Left lung (tissue), 10 donors: Measurements from ENCODE around the gene STOML1. TPM values are rescaled to one million over a fixed set of nuclear protein-coding genes. Genes with fewer than 3 reads are reported as not detected.

Experiments used
- ATAC-seq: fragments of 200-7000 bp; cut with Tn5 transposase; one replicate; pipeline ENCODE4 v1.9.1; 2020; ENCODE audit warnings: moderate library complexity
- DNase-seq, 4 donors: peaks; one replicate each; pipeline ENCODE4 v3.0.0-alpha.2; 2013 to 2020
- H3K27ac ChIP-seq, 2 donors: fragments of 200-600 bp; sonication (generic) in 1 of 2; one replicate each; pipeline versions ENCODE4 v1.5.0 to v1.8.0; 2020 to 2021
- H3K27me3 ChIP-seq, 2 donors: fragments of 200-600 bp; sonication (generic) in 1 of 2; one replicate each; pipeline versions ENCODE4 v1.5.0 to v1.8.0; 2020 to 2021
- H3K36me3 ChIP-seq, 2 donors: fragments of 200-600 bp; sonication (generic) in 1 of 2; one replicate each; pipeline versions ENCODE4 v1.5.0 to v1.8.0; 2020 to 2021
- H3K4me1 ChIP-seq, 2 donors: fragments of 200-600 bp; one replicate each; pipeline ENCODE4 v1.8.0; 2021
- H3K4me3 ChIP-seq, 2 donors: fragments of 200-600 bp; sonication (generic) in 1 of 2; one replicate each; pipeline versions ENCODE4 v1.5.0 to v1.8.0; 2020 to 2021; ENCODE audit warnings: mild to moderate bottlenecking in 1 of 2
- H3K9me3 ChIP-seq, 2 donors: fragments of 200-600 bp; sonication (generic) in 1 of 2; one replicate each; pipeline versions ENCODE4 v1.5.0 to v1.8.0; 2020 to 2021
- intact Hi-C, 2 donors: fragments of 100-400 bp; cut with DNase I; formaldehyde crosslinking; loops; one replicate each; pipeline versions ENCODE4 v1.11.2 to v1.14.2; 2022
- polyA plus RNA-seq, 6 donors: library from polyadenylated mRNA; unstranded; fragments of 120-200 nt; gene quantifications; one replicate each; pipeline ENCODE4 v1.2.1, GENCODE V29; 2013; ENCODE audit not compliant: insufficient read length in 6 of 6
- total RNA-seq, 2 donors: library from RNA; stranded (reverse); fragmentation: NEBNext Ultra II Directional; extraction: Animal tissue kit (Norgen Biotek cat#: 25700); gene quantifications; one replicate each; pipeline ENCODE4 v1.2.1, GENCODE V29; 2021
- TF ChIP-seq, protein P1 (sequence below), 2 donors: fragments of 200-600 bp; sonication (generic) in 1 of 2; IDR thresholded peaks; one replicate each; pipeline versions ENCODE4 v1.5.0 to v1.8.0; 2021; ENCODE audit warnings: antibody characterized with exemption in 2 of 2
- donor health status: DM: no; HTN: yes; CAD: no.
- donor health status: DM: no; HTN: no; CAD: no.

The STOML1 gene
- total and polyA plus RNA-seq, 8 donors, result 10.9 to 29.3 (median 13.7) TPM

DNA sequence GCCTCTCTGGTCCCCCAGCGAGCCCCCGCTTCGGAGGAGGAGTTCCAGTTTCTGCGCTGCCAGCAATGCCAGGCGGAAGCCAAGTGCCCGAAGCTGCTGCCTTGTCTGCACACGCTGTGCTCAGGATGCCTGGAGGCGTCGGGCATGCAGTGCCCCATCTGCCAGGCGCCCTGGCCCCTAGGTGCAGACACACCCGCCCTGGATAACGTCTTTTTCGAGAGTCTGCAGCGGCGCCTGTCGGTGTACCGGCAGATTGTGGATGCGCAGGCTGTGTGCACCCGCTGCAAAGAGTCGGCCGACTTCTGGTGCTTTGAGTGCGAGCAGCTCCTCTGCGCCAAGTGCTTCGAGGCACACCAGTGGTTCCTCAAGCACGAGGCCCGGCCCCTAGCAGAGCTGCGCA lies 5.9 kb upstream of the STOML1 start:
- DNase-seq, result no peak
- Histone ChIP-seq H3K4me3 (peak overlapping the region in 1 of 2 donors; percentile 94), H3K4me1 (peaks cover 13 to 78% of the 10 kb centered on the region in 2 donors), H3K36me3 (peaks cover 0 to 54% of the 10 kb centered on the region in 2 donors), H3K27me3 (no peaks in the 10 kb centered on the region), H3K9me3 (no peaks in the 10 kb centered on the region), H3K27ac (peak overlapping the region in 1 of 2 donors; percentile 93)
- TF ChIP-seq, protein P1, sequence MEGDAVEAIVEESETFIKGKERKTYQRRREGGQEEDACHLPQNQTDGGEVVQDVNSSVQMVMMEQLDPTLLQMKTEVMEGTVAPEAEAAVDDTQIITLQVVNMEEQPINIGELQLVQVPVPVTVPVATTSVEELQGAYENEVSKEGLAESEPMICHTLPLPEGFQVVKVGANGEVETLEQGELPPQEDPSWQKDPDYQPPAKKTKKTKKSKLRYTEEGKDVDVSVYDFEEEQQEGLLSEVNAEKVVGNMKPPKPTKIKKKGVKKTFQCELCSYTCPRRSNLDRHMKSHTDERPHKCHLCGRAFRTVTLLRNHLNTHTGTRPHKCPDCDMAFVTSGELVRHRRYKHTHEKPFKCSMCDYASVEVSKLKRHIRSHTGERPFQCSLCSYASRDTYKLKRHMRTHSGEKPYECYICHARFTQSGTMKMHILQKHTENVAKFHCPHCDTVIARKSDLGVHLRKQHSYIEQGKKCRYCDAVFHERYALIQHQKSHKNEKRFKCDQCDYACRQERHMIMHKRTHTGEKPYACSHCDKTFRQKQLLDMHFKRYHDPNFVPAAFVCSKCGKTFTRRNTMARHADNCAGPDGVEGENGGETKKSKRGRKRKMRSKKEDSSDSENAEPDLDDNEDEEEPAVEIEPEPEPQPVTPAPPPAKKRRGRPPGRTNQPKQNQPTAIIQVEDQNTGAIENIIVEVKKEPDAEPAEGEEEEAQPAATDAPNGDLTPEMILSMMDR (IDR thresholded peaks at IDR 0.05), result no peak
- intact Hi-C loops, result no loop called here
- no peak for ATAC-seq

DNA sequence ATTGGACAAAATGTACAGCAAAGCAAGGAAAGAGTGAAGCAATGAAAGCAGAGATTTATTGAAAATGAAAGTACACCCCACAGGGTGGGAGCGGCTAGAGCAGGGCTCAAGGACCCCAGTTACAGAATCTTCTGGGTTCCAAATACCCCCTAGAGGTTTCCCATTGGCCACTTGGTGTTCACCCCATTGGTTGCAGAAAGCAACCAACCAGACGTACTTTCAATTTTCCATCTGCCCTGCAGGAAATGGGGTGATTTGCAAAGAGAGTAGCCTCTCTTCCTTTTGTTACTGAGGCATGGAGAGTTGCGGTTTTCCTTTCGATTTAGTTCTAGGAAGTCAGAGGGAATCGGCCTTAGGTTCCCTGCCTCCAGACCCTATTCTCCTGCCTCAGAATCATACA lies 4.8 kb upstream of the STOML1 start:
- Histone ChIP-seq H3K9me3 (no peaks in the 10 kb centered on the region), H3K36me3 (peaks cover 0 to 43% of the 10 kb centered on the region in 2 donors), H3K27me3 (no peaks in the 10 kb centered on the region), H3K4me1 (peaks cover 13 to 82% of the 10 kb centered on the region in 2 donors), H3K4me3 (peak overlapping the region; percentile 87 to 94), H3K27ac (peak overlapping the region; percentile 91 to 93)
- DNase-seq (no peak), ATAC-seq (no peak)
- intact Hi-C loops, result no loop called here
- TF ChIP-seq, protein P1 (IDR thresholded peaks at IDR 0.05), result no peak

DNA sequence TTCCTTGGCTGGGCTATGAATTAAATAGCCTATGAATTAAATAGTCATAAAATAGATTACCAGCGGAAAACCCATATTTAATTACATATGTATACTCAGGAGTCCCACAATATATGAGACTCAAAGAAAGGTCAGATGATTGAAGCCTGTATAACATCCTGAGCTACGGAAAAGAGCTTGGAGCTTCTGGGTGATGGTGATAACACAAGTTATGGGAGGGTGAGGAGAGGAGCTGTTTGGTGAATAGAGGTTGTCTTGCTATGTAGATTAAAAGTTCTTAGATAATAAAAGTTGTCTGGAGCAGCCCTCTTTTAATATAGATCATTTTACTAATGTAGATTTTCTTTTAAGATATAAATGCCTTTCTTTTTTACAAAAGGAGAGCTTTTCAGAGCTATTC lies 4.2 kb upstream of the STOML1 start:
- Histone ChIP-seq H3K4me1 (peaks cover 13 to 84% of the 10 kb centered on the region in 2 donors), H3K27ac (peak overlapping the region; percentile 91 to 93), H3K36me3 (peaks cover 0 to 36% of the 10 kb centered on the region in 2 donors), H3K27me3 (no peaks in the 10 kb centered on the region), H3K9me3 (no peaks in the 10 kb centered on the region), H3K4me3 (peak overlapping the region; percentile 87 to 94)
- intact Hi-C loops, result no loop called here
- TF ChIP-seq, protein P1 (IDR thresholded peaks at IDR 0.05), result no peak
- DNase-seq, result no peak
- ATAC-seq, result no peak

DNA sequence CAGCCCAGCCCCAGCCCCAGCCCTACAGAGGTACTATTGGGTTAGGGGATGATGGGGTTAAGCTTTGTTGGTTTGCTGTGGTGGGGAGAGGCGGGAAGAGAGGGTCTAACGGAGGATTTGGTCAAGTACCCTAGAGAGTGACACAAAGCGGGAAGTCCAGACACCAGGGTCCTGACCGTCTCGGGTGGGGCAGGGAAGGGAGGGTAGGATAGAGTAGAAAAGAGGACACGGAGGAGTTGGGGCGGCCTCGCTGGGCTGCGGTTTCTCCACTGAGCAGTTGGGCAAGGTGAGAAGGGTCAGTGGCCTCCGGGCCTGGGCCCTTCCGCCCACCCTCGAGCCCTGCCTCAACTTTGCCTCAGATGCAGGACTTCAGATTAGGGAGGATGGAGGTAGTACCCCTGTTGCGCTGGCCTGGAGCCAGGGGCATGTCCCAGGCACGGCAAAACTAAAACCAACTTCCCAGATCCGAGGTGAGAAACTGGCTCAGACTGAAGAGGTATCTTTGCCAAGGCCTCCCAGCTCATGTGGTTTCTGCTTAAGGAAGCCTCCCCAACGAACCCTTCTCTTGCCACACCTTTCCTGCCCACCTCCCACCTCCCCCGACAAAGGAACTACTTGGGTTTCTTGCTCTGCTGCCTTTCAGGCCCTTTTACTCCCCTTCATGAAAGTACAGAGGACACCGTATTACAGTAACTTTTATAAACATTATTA lies 3.0 kb upstream of the STOML1 start:
- intact Hi-C loops, result no loop called here
- Histone ChIP-seq H3K4me1 (peaks cover 20 to 84% of the 10 kb centered on the region in 2 donors), H3K9me3 (no peaks in the 10 kb centered on the region), H3K4me3 (peak overlapping the region; percentile 87 to 94), H3K36me3 (peaks cover 0 to 24% of the 10 kb centered on the region in 2 donors), H3K27me3 (no peaks in the 10 kb centered on the region), H3K27ac (peak overlapping the region; percentile 91 to 93)
- ATAC-seq, result peak; percentile 6
- TF ChIP-seq, protein P1 (IDR thresholded peaks at IDR 0.05), result no peak
- peak in 2 of 4 donors; percentile 55 to 83 for DNase-seq

DNA sequence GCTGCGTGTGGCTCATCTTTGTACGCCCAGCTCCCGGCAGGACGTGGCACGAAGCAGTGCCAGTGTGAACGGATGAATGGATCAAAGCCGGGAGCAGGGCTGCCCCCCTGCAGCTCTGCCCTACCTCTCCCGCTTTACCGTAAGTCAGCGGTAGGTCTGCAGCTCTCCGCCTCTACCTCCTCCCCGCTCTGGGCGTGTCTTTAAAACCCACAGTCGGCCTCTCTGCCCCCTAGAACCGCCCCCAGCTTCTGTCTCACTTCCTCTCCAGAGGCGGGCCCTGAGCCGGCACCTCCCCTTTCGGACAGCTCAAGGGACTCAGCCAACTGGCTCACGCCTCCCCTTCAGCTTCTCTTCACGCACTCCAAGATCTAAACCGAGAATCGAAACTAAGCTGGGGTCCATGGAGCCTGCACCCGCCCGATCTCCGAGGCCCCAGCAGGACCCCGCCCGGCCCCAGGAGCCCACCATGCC lies 2.4 kb upstream of the STOML1 start, which contains the start of gene PML:
Gene PML, plus strand, starts transcription at position 304 of the 471 bp plus-strand sequence. Its CDS starts 97 bp downstream, at position 401.
- H3K9me3 ChIP-seq, result no peaks in the 10 kb centered on the region
- TF ChIP-seq, protein P1 (IDR thresholded peaks at IDR 0.05), result peak in 1 of 2 donors; percentile 7
- H3K36me3 ChIP-seq, result peaks cover 0 to 18% of the 10 kb centered on the region in 2 donors
- intact Hi-C loops, result no loop called here
- peak within 1 kb of the TSS; percentile 91 to 93 for H3K27ac ChIP-seq
- no peaks in the 10 kb centered on the region for H3K27me3 ChIP-seq
- peak; percentile 89 to 98 (median 97) for DNase-seq
- H3K4me1 ChIP-seq, result peaks cover 26 to 85% of the 10 kb centered on the region in 2 donors
- H3K4me3 ChIP-seq, result peak within 1 kb of the TSS; percentile 87 to 94
- peak; percentile 88 for ATAC-seq
